ENCODE data around the gene SNF8.

- TF ChIP-seq POLR2A (IDR thresholded peaks at IDR 0.05) (no peak), CTCF (IDR thresholded peaks at IDR 0.05) (no peak)
Measured at GRCh38 chr17:48925991-48926342, 18.7 kb downstream of the SNF8 start.
